Hematopoietic multipotent progenitor cell treated with erythropoietin and hydrocortisone succinate and interleukin-3 and kit ligand, for 6 days (in vitro differentiated cells): ENCODE data around the gene ZHX3.

ENCODE experiments used
- DNase-seq: peaks from one replicate; pipeline ENCODE4 v3.0.0-alpha.2; 2015

Gene ZHX3

DNA sequence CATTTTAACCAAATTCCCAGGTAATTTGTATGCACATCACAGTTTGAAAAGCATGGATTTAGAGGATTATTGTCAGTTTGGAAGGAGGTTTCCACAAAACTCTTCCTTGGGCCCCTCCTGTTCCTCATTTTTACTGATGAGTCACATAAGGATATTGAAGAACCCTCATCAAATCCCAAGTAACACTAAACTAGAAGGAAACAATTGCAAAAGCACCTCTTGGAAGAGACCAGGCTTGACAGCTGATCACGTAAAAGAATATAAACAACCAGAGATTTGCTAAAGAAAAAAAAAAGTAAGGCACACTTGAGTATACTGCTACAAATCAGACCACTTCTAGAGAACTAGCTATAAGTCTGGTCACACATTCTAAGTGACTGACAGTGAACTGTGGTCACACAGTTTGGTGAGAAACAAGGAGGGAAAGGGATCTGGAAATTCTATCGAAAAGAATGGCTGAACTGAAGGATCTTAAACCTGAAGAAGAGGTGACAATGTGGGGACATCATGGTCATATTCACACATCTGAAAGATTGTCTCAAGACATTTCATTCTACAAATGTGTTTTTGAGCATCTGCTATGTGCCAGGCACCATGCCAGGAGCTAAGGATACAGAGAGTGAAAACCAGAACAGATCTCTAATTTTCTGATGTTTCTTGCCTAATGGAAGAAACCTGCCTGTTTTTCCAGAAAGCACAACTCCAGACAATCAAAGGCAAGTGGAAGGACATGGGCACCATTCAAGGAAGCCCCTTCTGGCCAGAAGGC, 24.1 kb downstream of the ZHX3 start:
- no peak for DNase-seq

DNA sequence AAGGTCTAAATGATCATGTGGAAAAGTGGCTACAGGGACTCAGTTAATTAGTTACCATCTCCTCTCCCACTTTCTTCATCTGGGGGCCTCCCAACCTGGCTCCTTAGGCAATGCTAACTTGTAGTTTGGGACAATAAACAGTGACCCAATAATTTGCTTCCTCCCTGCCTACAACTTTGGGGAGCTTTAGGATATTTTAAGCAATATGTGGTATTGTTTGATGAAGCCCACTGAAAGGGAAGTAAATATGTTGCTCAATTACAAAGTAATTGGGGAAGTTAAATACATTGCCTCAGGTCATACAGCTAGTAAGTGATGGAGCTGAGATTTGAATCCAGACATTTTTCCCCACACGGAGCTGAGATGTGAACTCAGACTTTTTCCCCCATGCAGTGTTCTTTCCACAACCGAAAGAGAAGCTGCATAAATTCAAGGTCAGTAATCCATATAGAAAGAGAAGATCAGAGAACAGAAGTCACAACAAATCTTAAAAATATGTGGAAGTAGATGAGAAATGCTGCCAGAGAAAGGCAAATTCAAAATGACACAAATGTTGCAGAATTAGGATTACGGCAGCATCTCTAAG, 26.6 kb downstream of the ZHX3 start:
- peak; percentile 21 for DNase-seq

DNA sequence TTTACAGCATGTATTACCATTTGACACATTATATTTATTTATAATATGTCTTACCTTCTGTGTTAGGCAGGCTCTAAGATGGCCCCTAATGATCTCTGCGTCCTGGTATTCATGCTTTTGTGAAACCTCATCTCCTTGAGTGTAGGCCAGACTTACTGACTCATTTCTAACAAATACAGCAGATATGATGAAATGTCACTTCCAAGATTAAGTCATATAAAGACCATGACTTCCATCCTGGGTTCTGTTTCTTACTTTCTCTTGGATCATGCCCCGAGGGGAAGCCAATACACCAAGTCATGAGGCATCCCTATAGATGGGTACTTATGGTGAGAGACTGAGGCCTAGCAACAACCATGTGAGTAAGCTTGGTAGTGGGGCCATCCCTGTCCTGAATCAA, 30.2 kb downstream of the ZHX3 start:
- no peak for DNase-seq

DNA sequence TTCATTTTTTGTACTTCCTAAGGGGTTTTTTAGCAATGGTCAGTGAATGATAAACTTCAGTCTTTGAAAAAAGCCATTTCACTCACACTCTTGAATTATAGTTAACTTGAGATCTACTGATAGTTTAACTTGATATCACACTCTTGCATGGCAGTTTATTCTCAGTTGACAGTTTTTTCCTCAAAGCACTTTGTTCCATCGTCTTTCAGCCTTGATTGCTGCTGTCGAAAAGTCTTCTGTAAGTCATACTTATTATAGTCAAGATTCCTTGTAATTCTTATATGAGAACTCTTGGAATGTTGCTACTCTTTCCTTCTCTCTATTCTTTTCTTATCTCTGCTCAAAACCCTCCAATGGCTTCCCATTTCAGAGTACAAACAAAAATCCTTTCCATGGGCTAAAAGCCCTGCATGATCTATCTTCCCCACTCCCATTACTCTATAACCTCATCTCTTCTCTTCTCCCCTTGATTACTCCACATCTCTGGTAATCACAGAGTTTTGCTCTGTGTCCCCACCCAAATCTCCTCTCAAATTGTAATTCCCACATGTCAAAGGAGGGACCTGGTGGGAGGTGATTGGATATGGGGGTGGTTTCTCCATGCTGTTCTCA, 31.2 kb downstream of the ZHX3 start:
- no peak for DNase-seq

DNA sequence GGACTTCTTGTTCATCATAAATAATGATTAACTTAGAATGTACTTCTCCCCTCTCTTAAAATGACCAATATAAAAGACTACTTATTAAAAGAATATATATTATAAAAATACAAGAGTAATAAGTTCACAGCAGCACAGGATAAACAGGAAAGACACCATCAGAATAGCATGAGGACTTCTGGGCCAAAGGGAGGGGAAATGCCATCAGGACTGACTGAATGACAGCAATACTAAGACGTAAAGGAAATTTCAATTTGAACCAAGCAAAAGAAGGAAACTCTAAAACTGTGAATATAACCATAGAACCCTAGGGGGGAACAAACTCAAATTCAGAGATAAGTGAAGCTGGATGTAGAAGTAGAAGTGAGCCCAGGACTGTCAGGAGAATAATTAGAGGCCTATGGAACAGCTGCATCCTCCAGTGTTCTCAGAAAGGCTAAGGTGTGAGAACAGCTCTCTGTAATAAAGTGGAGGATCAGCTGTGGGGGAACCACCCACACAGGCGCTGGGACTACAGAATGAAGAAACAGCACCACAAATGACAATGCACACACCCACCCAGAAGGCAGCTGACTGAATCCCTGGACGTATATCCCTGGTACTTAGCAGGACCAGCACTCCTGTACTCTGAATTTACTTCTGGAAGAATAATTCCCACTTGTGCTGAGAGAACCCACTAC, 37.8 kb downstream of the ZHX3 start:
- no peak for DNase-seq

DNA sequence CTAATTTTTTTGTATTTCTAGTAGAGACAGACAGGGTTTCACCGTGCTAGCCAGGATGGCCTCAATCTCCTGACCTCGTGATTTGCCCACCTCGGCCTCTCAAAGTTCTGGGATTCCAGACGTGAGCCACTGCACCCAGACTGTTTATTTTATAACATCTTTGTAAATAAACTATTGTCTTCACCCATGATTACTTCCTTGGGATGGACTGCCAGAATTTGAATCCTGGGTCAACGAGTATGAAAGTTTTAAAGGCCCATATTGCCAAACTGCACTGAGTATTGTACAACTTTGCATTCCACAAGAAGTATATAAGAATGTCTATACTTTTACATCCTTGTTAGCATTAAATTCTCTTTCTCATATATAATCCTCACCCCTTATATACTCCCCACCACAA, 38.6 kb downstream of the ZHX3 start:
- DNase-seq = no peak

DNA sequence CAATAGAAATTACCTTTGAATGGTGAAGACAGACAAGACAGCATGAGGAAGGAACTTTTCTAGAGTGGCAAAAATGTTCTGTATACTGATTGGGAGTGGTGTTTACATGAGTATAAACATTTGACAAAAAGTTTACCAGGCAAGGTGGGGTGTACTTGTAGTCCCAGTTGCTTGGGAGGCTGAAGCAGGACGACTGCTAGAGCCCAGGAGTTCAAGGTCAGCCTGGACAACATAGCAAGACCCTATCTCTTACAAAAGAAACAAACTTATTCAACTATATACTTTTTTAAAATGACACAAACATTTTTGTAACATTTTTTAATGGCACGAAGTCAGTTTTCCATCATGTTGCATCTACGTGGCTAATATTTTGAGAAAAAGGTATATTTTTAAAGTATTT, 40.5 kb downstream of the ZHX3 start:
- DNase-seq = no peak

DNA sequence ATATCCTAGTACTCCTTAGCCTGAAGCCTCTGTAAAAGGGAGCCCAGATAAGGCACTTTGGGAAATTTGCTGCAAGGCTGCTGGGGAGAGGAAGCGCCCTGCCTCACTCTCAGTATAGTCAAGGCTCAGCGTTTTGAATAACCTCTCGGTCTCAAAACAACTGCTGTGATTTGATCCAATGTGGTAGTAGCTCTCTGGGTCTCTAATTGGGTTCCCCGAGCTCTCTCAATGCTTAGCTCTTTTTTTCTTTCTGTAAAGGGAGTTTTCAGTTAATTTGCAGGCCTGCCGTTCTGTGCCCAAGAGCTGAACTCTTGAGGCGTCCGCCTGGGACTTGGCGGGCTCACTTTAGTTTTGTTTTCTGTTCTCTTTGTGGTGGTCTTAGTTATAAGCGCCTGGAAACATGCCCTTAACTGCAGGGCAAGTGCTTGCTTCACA, 41.2 kb downstream of the ZHX3 start:
- no peak for DNase-seq

DNA sequence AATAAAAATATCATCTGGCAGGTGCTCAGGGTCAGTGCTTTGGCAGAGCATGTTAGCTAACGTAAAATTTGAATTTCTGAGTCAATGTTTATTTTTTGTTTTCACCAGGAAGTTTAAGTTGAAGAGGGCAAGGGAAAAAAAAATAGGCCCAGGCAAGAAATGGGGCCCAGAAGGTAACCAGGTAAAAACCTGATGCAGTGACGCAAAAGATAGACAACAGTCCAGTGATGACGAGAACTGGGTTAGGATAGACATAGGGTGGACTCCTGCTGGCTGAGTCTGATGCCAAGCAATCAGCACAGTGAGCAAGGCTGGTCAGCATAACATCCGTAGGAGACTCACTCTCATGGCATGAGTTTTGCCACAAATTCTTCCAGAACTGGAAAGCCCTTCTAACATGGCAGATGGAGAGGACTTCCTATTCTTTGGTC, 42.2 kb downstream of the ZHX3 start:
- DNase-seq = no peak

DNA sequence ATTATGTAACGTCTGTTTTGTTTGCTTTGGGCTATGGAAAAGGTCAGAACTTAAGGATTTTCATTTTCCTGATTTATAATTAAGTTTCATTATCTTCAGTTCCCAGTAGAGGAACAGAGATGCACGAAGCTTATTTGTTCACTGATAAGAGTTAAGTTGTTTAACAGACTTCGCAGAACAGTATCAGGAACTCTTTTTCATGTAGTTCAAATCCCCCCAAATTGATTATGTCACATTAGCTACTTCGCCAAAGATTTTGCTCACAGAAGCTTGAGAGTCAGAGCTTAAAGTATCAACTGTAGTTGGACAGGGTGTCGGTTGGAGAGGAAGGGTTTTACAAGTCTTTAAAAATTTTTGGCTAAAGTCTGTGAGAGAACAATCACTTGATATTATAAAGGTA, 43.4 kb downstream of the ZHX3 start:
- DNase-seq = no peak

DNA sequence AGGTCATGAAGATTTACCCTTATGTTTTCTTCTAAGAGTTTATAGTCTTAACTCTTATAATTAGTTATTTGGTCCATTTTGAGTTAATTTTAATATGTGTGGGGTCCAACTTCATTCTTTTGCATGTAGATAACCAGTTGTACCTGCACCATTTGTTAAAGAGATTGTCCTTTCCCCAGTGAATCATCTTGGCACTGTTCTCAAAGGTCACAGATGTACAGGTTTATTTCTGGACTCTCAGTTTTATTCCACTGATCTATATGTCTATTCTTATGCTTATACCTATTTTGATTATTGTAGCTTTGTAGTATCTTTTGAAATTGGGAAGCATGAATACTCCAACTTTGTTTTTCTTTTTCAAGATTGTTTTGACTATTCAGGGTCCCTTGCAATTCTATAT, 44.1 kb downstream of the ZHX3 start:
- DNase-seq = no peak

DNA sequence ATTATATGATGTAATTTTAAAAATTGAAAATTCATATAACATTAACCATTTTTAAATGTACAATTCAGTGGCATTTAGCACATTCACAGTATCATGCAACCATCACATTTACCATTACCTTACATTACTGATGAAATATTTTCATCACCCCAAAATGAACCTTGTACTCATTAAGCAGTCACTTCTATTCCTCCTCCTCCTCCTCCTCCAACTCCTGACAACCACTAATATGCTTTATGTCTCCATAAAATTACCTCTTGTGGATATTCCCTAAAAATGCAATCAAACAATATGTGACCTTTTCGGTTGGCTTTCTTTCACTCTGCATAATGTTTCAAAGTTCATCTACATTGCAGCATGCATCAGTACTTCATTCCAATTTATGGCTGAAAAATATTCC, 45.2 kb downstream of the ZHX3 start:
- no peak for DNase-seq

DNA sequence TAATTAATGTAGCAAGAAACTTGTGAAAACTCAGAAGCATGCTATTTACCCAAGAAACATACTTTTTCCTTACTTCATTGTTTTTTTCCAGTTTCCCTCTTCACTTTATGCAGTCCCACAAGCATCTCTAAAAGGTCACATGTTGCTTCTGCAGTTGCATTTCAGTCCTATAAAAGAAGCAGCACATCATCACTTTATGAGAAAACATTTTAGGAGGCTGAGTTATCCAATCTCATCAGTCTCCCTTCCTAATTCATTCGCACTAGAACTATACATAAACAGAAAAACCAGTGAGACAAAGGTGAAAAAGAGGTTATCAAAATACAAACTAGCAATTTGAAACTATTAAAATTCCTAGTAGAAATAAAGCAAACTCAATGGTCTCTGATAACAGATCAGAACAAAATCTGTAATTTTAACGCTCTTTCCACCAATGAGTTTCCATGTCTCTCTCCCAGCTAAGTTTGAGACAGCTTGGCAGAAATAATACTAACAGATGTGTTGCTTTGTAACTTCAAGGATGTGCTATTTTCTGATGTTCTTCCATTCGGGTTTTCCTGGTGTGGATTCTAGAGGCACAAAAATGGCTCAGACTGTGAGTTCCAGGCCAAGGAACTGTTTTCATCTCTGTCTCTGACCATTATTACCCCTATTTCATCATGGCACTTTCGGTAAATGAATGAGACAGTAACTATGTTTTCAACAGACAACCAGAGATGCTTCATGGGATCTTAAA, 48.4 kb downstream of the ZHX3 start:
- DNase-seq = no peak

DNA sequence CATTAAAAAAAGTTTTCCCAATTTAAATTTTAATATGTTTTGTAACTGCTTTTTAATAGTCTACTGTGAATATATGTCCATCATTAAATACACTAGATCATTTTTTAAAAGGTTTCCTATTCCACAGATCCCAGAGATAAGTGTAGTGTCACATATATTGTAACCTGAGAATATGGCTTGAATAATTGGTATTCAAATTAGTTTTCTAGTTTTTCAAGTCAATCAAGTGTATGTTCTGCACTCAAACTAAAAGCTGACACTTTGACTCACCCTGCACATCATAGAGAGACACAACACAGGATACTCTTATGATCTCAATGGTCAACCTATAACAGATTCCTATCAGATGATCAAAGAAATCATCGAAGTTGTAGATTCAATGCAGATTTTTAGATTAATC, 49.1 kb downstream of the ZHX3 start:
- DNase-seq = no peak

DNA sequence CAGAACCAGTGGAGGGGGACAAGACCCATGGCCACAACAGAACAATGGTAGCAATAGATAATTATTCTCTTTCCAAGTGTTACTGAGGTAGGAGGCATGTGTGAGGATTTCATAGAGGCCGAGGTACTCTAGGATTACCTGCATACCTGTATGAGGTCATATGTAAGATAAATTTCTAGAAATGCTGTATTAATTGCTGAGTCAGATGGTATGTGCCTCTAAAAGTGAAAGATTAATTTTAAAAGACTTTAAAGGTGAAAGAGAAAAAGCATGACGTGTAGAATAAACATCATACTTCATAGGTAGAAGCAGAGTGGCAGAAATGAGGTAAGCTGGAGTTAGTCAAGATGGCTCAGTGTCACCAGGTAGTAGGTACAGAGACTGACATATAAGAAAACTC, 51.6 kb downstream of the ZHX3 start:
- DNase-seq = no peak

DNA sequence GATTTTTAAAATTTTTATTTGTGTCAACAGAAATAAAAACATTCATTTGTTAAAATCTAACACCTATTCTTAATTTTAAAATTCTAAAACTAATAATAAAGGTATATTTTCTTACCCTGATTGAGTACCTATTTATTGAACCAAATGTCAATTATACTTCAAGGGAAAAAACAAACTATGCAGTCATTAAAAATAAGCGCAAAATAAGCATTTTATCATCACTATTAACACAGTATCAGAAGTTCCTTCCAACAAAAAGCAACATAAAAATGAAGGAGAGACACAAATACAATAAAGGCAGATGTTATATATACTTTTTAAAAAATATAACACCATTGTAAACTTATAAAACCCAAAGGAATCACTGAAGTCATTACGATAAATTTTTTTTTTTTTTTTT, 52.7 kb downstream of the ZHX3 start:
- DNase-seq = no peak

DNA sequence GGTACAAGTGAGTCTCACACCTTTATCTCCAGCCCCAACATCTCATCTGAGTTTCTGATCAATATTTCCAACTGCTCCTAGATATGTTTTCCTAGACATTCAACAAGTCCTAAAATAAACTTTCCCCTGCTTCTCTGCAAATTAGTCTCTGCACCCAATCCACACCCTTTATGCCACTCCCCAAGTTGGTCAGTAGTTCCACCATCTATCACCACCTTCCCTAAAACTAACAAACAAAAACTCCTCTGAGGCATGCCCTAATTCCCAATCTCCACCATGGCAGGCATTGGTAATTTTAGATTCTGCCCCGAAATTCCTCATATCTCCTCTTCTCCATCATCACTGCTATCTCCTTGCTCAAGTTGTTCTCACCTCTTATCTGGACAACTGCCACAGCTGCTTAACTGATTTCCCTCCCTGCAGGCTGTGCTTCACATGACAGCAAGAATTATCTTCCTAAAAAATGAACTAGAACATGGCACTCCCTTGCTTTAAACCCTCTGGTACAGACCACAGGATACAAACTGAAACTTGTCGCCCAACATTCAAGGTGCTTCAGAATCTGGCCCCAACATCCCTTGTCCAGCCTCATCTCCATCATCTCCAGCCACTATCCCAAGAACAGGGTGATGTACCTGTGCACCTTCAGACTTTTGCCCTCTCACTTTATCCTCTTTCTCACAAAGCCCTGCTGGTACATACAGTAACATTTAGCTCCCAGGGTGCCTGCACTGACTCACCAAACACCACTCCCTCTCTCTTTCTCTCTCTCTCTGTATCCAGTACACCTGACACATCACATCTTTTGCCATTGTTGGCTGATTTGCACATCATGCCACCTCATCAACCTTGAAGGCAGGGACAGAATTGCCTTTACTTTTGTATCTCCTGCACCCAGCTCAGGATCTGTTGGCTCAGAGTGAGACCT, 55.5 kb downstream of the ZHX3 start:
- DNase-seq = peak; percentile 89

DNA sequence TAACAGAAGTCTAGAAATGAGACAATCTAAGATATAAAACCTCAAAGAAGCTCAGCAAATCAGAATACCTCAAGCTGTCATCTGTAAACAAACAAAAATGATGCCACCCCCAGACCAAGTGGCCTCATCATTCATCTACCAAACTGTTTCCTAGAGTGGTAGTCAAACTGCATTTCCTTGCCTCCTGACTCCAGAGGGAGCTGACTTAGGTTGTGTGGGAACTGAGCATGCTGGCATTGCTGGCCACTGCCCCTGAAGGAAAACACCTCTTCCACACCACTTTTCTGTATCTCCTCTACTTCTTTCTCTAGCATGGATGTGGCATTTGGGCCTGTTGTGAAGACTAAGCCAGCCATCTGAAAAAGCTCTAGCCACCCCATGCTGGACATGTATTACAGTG, 56.3 kb downstream of the ZHX3 start:
- no peak for DNase-seq

DNA sequence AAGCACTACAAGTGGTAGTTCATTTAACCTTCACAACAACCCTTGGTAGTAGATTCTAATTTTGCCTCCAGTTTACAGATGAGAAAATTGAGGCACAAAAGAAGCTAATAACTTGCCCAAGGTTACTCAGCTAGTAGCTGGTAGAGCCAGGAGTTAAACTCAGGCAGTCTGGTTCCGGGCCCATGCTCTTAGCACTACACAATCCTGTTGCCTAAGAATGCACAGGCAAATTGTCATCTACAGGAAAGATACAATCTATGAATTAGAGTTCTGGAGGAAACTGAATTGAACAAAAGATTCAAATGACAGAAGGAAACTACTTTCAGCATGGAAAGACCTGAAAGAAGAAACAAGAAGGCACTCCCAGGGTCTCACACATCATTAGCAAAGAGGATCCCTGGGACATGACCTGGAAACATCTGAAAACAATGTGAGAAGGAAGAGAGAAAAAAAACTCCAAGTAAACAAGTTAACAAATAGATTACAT, 56.8 kb downstream of the ZHX3 start:
- DNase-seq = no peak

DNA sequence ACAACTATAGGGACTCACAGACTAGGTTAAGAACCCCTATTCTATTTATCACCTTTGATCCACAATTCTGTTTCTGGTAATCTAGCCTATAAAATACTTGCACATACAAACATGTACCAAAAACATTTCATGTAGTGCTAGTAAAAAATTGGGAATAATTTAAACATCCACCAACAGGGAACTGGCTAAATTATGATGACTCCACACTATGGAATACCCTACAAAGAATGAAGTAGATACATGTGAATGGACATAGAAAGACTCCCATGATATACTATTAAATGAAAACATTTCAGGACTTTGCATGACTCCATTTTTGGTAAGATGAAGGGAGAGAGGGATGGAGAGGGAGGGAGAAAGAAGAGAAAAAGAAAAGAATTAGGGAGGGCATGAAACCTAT, 58.2 kb downstream of the ZHX3 start:
- DNase-seq = no peak

DNA sequence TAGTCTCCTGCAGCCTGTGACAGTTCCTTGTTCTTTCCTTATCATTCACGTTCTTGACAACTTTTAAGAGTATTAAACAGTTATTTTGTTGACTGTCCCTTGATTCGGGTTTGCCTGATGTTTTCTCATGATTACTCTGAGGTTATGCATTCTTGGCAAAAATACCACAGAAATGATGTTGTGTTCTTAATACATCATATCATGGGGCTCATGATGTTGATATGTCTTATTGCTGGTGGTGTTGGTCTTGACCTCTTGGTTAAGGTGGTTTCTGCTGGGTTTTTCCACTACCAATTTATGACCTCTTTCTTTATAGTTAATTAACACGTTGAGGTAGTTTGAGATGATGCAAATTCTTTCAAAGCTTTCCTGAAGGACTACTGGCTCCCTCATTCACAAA, 59.1 kb downstream of the ZHX3 start:
- DNase-seq = peak; percentile 72

DNA sequence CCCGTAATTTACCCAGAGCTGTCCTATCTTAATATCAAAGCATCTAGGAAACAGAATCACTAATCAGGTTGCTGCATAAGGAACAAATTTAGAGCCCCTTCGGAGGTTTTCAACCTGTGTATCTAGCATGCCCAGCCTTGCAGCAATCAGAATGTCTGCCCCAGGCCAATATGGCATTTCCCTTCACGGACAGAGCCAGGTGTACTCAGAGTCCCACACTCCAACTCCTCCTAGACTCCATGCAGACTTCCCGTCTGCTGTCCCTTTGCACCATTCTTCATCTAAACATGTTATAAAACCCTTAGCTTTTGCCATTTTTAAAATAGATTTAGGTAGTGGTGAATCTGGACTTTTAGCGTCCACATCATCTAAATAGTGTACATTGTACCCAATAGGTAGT, 61.0 kb downstream of the ZHX3 start:
- DNase-seq = no peak
